K562 treated with DMSO at 1 percent for 24 hours (cell line): ENCODE results near the gene ARHGEF1. TPM values are rescaled to one million over a fixed set of nuclear protein-coding genes. Genes with fewer than 3 reads are reported as not detected.

ENCODE experiments used
- total RNA-seq: library from RNA; unstranded; fragments of 300-600 nt; gene quantifications from 2 replicates; pipeline ENCODE4 v1.2.3, GENCODE V29; 2022; ENCODE audit warnings: low read depth; ENCODE audit not compliant: insufficient read depth

ARHGEF1 gene
- 131 and 143 TPM in 2 replicates for total RNA-seq

GRCh38 chr19:41882568-41883462, at the start of gene ARHGEF1:
ARHGEF1 (plus strand) TSS chr19:41883184; CDS start chr19:41888083, 4,899 bp downstream.

GRCh38 chr19:41844601-41845000, 38.4 kb upstream of the ARHGEF1 start, which contains the start of gene LYPD4:
LYPD4 (minus strand) TSS chr19:41844683; CDS start chr19:41839285, 5,398 bp downstream.

GRCh38 chr19:41845001-41845050, 38.2 kb upstream of the ARHGEF1 start, which contains the start of gene DMRTC2:
DMRTC2 (plus strand) TSS chr19:41845042; CDS start chr19:41847429, 2,387 bp downstream.

GRCh38 chr19:41859618-41860418, 23.2 kb upstream of the ARHGEF1 start, which contains the start of gene RPS19:
RPS19 (plus strand) TSS chr19:41860255; CDS start chr19:41860775, 520 bp downstream.

GRCh38 chr19:41876847-41877832, 5.8 kb upstream of the ARHGEF1 start, which contains the start of gene CD79A:
CD79A (plus strand) TSS chr19:41877279; CDS start chr19:41877305, 26 bp downstream.

GRCh38 chr19:41928221-41928683, 45.3 kb downstream of the ARHGEF1 start, which contains the start of gene ERFL:
ERFL (minus strand) TSS chr19:41928449; CDS start chr19:41912919, 15,530 bp downstream.

Other genes starting within 250 kb of the ARHGEF1 start
- gene CEACAM7, start 194.9 kb upstream of the ARHGEF1 start, total RNA-seq: not detected in 2 replicates
- gene CEACAM5, start 174.6 kb upstream of the ARHGEF1 start, total RNA-seq: not detected in 2 replicates
- gene CEACAM6, start 127.7 kb upstream of the ARHGEF1 start, total RNA-seq: not detected in 2 replicates
- gene CEACAM3, start 86.6 kb upstream of the ARHGEF1 start, total RNA-seq: not detected in 2 replicates
- gene LYPD4, start 38.5 kb upstream of the ARHGEF1 start, total RNA-seq: not detected in 2 replicates
- not detected in 2 replicates for gene DMRTC2, start 38.1 kb upstream of the ARHGEF1 start, total RNA-seq
- 4,149 and 4,184 TPM in 2 replicates for gene RPS19, start 22.9 kb upstream of the ARHGEF1 start, total RNA-seq
- 0.39 and 0.59 TPM in 2 replicates for gene CD79A, start 5.9 kb upstream of the ARHGEF1 start, total RNA-seq
- 0.82 and 1.1 TPM in 2 replicates for gene ERFL, start 45.3 kb downstream of the ARHGEF1 start, total RNA-seq
- gene RABAC1, start 76.1 kb downstream of the ARHGEF1 start, total RNA-seq: 194 and 196 TPM in 2 replicates
- 0.96 and 1.1 TPM in 2 replicates for gene ATP1A3, start 111.0 kb downstream of the ARHGEF1 start, total RNA-seq
- 3.0 and 3.6 TPM in 2 replicates for gene GRIK5, start 187.0 kb downstream of the ARHGEF1 start, total RNA-seq
- gene ZNF574, start 193.0 kb downstream of the ARHGEF1 start, total RNA-seq: 31.0 and 34.9 TPM in 2 replicates
- gene POU2F2, start 249.3 kb downstream of the ARHGEF1 start, total RNA-seq: 0.97 and 1.0 TPM in 2 replicates